SK-N-SH (cell line): ENCODE results near the gene COLEC11. TPM values are rescaled to one million over a fixed set of nuclear protein-coding genes. Genes with fewer than 3 reads are reported as not detected.

Experiments
- CTCF ChIA-PET: fragments of 300-600, 350-600 bp; formaldehyde crosslinking; extraction: SDS; loops from one replicate; lab custom pipeline; 2021; lab: Yijun Ruan, JAX
- POLR2A ChIA-PET: fragments of 350-600 bp; sonication (Branson Sonifier 250); formaldehyde crosslinking; extraction: SDS; loops from one replicate; lab custom pipeline; 2020; ENCODE audit warnings: antibody characterized with exemption, inconsistent platforms; lab: Yijun Ruan, JAX
- DNase-seq: peaks from one replicate; pipeline ENCODE4 v3.0.0; 2012
- H2AFZ ChIP-seq: fragments of 200-600 bp; sonication (generic); 2 replicates; pipeline ENCODE4 v1.8.1; 2016; ENCODE audit warnings: antibody characterized with exemption, mild to moderate bottlenecking, low read depth
- H3F3A ChIP-seq: fragments of 200-600 bp; sonication (generic); replicated peaks from 2 replicates; pipeline ENCODE3; 2016; ENCODE audit warnings: antibody characterized with exemption, mild to moderate bottlenecking; ENCODE audit not compliant: insufficient read depth
- H3K27ac ChIP-seq, 2 experiments: fragments of 200-500 bp in 1 of 2; fragments of 200-600 bp in 1 of 2; sonication (Bioruptor generic) in 1 of 2; sonication (generic), shearing (Covaris generic) in 1 of 2; 2 replicates each; pipeline versions ENCODE4 v1.5.1 to v1.6.1; 2014 to 2016; ENCODE audit warnings: low read depth in 2 of 2, inconsistent platforms in 1 of 2, low read length in 1 of 2, mild to moderate bottlenecking in 1 of 2, mixed read lengths in 1 of 2
- H3K27me3 ChIP-seq: fragments of 200-600 bp; sonication (generic), shearing (Covaris generic); 2 replicates; pipeline ENCODE4 v1.6.1; 2016; ENCODE audit warnings: mixed run types; ENCODE audit not compliant: insufficient read depth
- H3K36me3 ChIP-seq, 2 experiments: fragments of 200-500 bp in 1 of 2; fragments of 200-600 bp in 1 of 2; sonication (Bioruptor generic) in 1 of 2; sonication (generic) in 1 of 2; replicated peaks in 1 of 2; 2 replicates each; pipeline versions ENCODE3 to v1.5.1; 2014 to 2016; ENCODE audit warnings: low read length in 1 of 2, mild to moderate bottlenecking in 1 of 2; ENCODE audit not compliant: insufficient read depth in 2 of 2, control insufficient read depth in 1 of 2
- H3K4me1 ChIP-seq, 2 experiments: fragments of 200-500 bp in 1 of 2; fragments of 200-600 bp in 1 of 2; sonication (Bioruptor generic) in 1 of 2; sonication (generic), shearing (Covaris generic) in 1 of 2; 2 replicates each; pipeline versions ENCODE4 v1.5.1 to v1.6.1; 2014 to 2016; ENCODE audit warnings: low read depth in 1 of 2, low read length in 1 of 2, mixed run types in 1 of 2; ENCODE audit not compliant: insufficient read depth in 2 of 2, control insufficient read depth in 1 of 2
- H3K4me2 ChIP-seq: fragments of 200-600 bp; sonication (generic), shearing (Covaris generic); 2 replicates; pipeline ENCODE4 v1.6.1; 2017; ENCODE audit warnings: mixed run types
- H3K4me3 ChIP-seq, 2 experiments: fragments of 200-500 bp in 1 of 2; fragments of 200-600 bp in 1 of 2; sonication (Bioruptor generic) in 1 of 2; sonication (generic), shearing (Covaris generic) in 1 of 2; 2 replicates each; pipeline versions ENCODE4 v1.5.1 to v1.8.1; 2014 to 2016; ENCODE audit warnings: low read depth in 2 of 2, inconsistent platforms in 1 of 2, low read length in 1 of 2, mild to moderate bottlenecking in 1 of 2, mixed read lengths in 1 of 2, moderate library complexity in 1 of 2
- H3K79me2 ChIP-seq: fragments of 200-600 bp; sonication (generic); 2 replicates; pipeline ENCODE4 v1.8.1; 2017; ENCODE audit warnings: mild to moderate bottlenecking; ENCODE audit not compliant: insufficient read depth
- H3K9ac ChIP-seq: fragments of 200-600 bp; sonication (generic); 2 replicates; pipeline ENCODE4 v1.6.1; 2017; ENCODE audit warnings: mixed run types
- H3K9me2 ChIP-seq: fragments of 200-600 bp; sonication (generic); 2 replicates; pipeline ENCODE4 v1.6.1; 2017; ENCODE audit warnings: mixed run types
- H3K9me3 ChIP-seq: fragments of 200-600 bp; sonication (generic); 2 replicates; pipeline ENCODE4 v1.6.1; 2017; ENCODE audit warnings: mixed run types, mild to moderate bottlenecking, moderate library complexity
- H4K20me1 ChIP-seq: fragments of 200-600 bp; sonication (generic); 2 replicates; pipeline ENCODE4 v1.6.1; 2017; ENCODE audit warnings: mild to moderate bottlenecking, mixed run types; ENCODE audit not compliant: insufficient read depth
- CHD2 ChIP-seq: fragments of 150-350 bp; IDR thresholded peaks from 2 replicates; pipeline ENCODE4 v1.6.1; 2018; ENCODE audit warnings: low read length; ENCODE audit not compliant: partially characterized antibody
- CTCF ChIP-seq: fragments of 200-600 bp; sonication (generic); IDR thresholded peaks from 2 replicates; pipeline ENCODE4 v1.6.1; 2017; ENCODE audit warnings: antibody characterized with exemption, mild to moderate bottlenecking, moderate library complexity
- EZH2phosphoT487 ChIP-seq: fragments of 200-600 bp; sonication (generic); IDR thresholded peaks from 2 replicates; pipeline ENCODE4 v1.6.1; 2017; ENCODE audit warnings: low read depth, mixed run types, mild to moderate bottlenecking, antibody characterized with exemption, moderate library complexity, borderline replicate concordance
- GABPA ChIP-seq: IDR thresholded peaks from 2 replicates; pipeline ENCODE4 v1.4.0; 2012; ENCODE audit warnings: low read depth, mild to moderate bottlenecking
- GATA2 ChIP-seq: sonication (generic); formaldehyde crosslinking; IDR thresholded peaks from 2 replicates; pipeline ENCODE4 v1.5.0; 2020; ENCODE audit warnings: mild to moderate bottlenecking, missing genetic modification reagents
- IRF3 ChIP-seq: fragments of 150-350 bp; IDR thresholded peaks from 2 replicates; pipeline ENCODE4 v1.6.1; 2016; ENCODE audit warnings: mild to moderate bottlenecking, low read depth, low read length
- JUND ChIP-seq: IDR thresholded peaks from 2 replicates; pipeline ENCODE4 v1.4.0; 2012
- MAX ChIP-seq: IDR thresholded peaks from 2 replicates; pipeline ENCODE4 v1.4.0; 2012; ENCODE audit warnings: low read depth
- MEF2A ChIP-seq: IDR thresholded peaks from 2 replicates; pipeline ENCODE4 v1.4.0; 2012; ENCODE audit warnings: low read depth, borderline replicate concordance
- NFIC ChIP-seq: IDR thresholded peaks from 2 replicates; pipeline ENCODE4 v1.4.0; 2012; ENCODE audit warnings: borderline replicate concordance
- NRF1 ChIP-seq: IDR thresholded peaks from 2 replicates; pipeline ENCODE4 v1.6.1; 2012; ENCODE audit warnings: low read depth, mild to moderate bottlenecking, low read length
- POLR2AphosphoS5 ChIP-seq: IDR thresholded peaks from 2 replicates; pipeline ENCODE4 v1.6.1; 2012; ENCODE audit warnings: low read depth, low read length
- RCOR1 ChIP-seq: fragments of 150-350 bp; IDR thresholded peaks from 2 replicates; pipeline ENCODE4 v1.6.1; 2017; ENCODE audit warnings: antibody characterized with exemption, low read length
- RFX5 ChIP-seq: IDR thresholded peaks from 2 replicates; pipeline ENCODE4 v1.6.1; 2012; ENCODE audit warnings: mild to moderate bottlenecking, improper control_type of control experiment, low read length
- RXRA ChIP-seq: IDR thresholded peaks from 2 replicates; pipeline ENCODE4 v1.4.0; 2012; ENCODE audit warnings: low read depth, mild to moderate bottlenecking, borderline replicate concordance
- TCF12 ChIP-seq: IDR thresholded peaks from 2 replicates; pipeline ENCODE4 v1.4.0; 2012
- TEAD4 ChIP-seq: IDR thresholded peaks from 2 replicates; pipeline ENCODE4 v1.4.0; 2012; ENCODE audit warnings: mild to moderate bottlenecking, borderline replicate concordance; ENCODE audit not compliant: insufficient read depth
- YY1 ChIP-seq: IDR thresholded peaks from 2 replicates; pipeline ENCODE4 v1.4.0; 2012; ENCODE audit warnings: low read depth, mild to moderate bottlenecking
- WGBS: methylation state at CpG from one replicate; pipeline ENCODE4 v1.1.6; 2017; ENCODE audit warnings: low lambda C conversion rate; 5-methylcytosine and 5-hydroxymethylcytosine counted together
- polyA plus RNA-seq, 3 experiments: library from polyadenylated mRNA; depleted of rRNA; stranded (reverse); fragments of >200 nt; gene quantifications; 2 replicates each; pipeline ENCODE4 v1.2.3, GENCODE V29; 2012

COLEC11 gene
- polyA plus RNA-seq, 1 of the 3 experiments (the other 2 are of a cell fraction), result 8.7 TPM

GRCh38 chr2:3637692-3638455 is 43.0 kb downstream of the COLEC11 start:
- CTCF ChIA-PET, result interaction anchor here (1.0 to 1.8 kb wide), 2 partner anchors 12 kb away, joined by 3 to 6 read pairs; no protein-coding TSS in a partner anchor
- no peak overlapping the region for H3K9ac ChIP-seq
- no peak overlapping the region for H3K4me2 ChIP-seq
- peaks cover 0 to 19% of the 10 kb centered on the region in 2 experiments; a peak in 1 of 4 replicates for H3K4me1 ChIP-seq
- H3K79me2 ChIP-seq, result no peaks in the 10 kb centered on the region
- no peak for TF ChIP-seq MEF2A
- no peak for TF ChIP-seq RCOR1
- TF ChIP-seq MAX, result no peak
- TF ChIP-seq CTCF, result no peak
- no peak for TF ChIP-seq IRF3
- TF ChIP-seq RFX5, result no peak
- TF ChIP-seq NRF1, result no peak
- no peak for TF ChIP-seq NFIC
- TF ChIP-seq YY1, result no peak
- TF ChIP-seq GATA2 (CRISPR knock-in tag), result no peak
- no peak for TF ChIP-seq TCF12
- H2AFZ ChIP-seq, result no peak overlapping the region
- no peaks in the 10 kb centered on the region for H4K20me1 ChIP-seq
- POLR2A ChIA-PET, result no interaction called here
- H3K4me3 ChIP-seq, result no peak overlapping the region
- no peak for DNase-seq
- no peaks in the 10 kb centered on the region for H3F3A ChIP-seq
- no peaks in the 10 kb centered on the region for H3K36me3 ChIP-seq
- WGBS, result 85% methylated on average over 21 of the region's 30 CpGs
- H3K9me2 ChIP-seq, result no peaks in the 10 kb centered on the region
- no peaks in the 10 kb centered on the region for H3K27me3 ChIP-seq
- H3K9me3 ChIP-seq, result no peaks in the 10 kb centered on the region
- no peak overlapping the region for H3K27ac ChIP-seq

GRCh38 chr2:3638456-3638810 is 43.5 kb downstream of the COLEC11 start:
- ChIA-PET POLR2A (no interaction called here), CTCF (interaction anchor here (1.8 kb wide), 1 partner anchor 12 kb away, joined by 6 read pairs; no protein-coding TSS in a partner anchor)
- Histone ChIP-seq H3K4me2 (no peak overlapping the region), H3K4me1 (peaks cover 0 to 13% of the 10 kb centered on the region in 2 experiments; a peak in 1 of 4 replicates), H3K9ac (no peak overlapping the region), H3K36me3 (no peaks in the 10 kb centered on the region), H4K20me1 (no peaks in the 10 kb centered on the region), H3F3A (no peaks in the 10 kb centered on the region), H3K79me2 (no peaks in the 10 kb centered on the region), H3K4me3 (no peak overlapping the region), H3K27ac (no peak overlapping the region), H3K27me3 (no peaks in the 10 kb centered on the region), H3K9me3 (no peaks in the 10 kb centered on the region), H3K9me2 (no peaks in the 10 kb centered on the region), H2AFZ (no peak overlapping the region)
- DNase-seq, result no peak
- WGBS, result 79% methylated on average over 6 of the region's 8 CpGs
- no peak for TF ChIP-seq GATA2 (CRISPR knock-in tag)
- TF ChIP-seq GABPA, result no peak
- TF ChIP-seq NRF1, result no peak
- TF ChIP-seq CHD2, result no peak
- no peak for TF ChIP-seq CTCF
- no peak for TF ChIP-seq POLR2AphosphoS5
- TF ChIP-seq EZH2phosphoT487, result no peak
- no peak for TF ChIP-seq JUND
- TF ChIP-seq RCOR1, result no peak
- TF ChIP-seq TEAD4, result no peak
- TF ChIP-seq RXRA, result no peak
- no peak for TF ChIP-seq IRF3
